ENCODE results near the gene TOPBP1.
"Not testable (repeated sequence)": the region's sequence is repeated elsewhere in the genome, so short reads cannot be mapped to it uniquely, and the experiment has no call there.

Gene TOPBP1

GRCh38 chr3:133674290-133674919, 12.7 kb upstream of the TOPBP1 start:
- DNase-seq = no peak

- DNase-seq = no peak
Observed at GRCh38 chr3:133673746-133674145, 12.0 kb upstream of the TOPBP1 start.

- no peak for DNase-seq
Observed at GRCh38 chr3:133672461-133672860, 10.7 kb upstream of the TOPBP1 start.

GRCh38 chr3:133670525-133670995, 8.8 kb upstream of the TOPBP1 start:
- no peak for DNase-seq

GRCh38 chr3:133669949-133670524, 8.3 kb upstream of the TOPBP1 start:
- no peak for DNase-seq

GRCh38 chr3:133667118-133667517, 5.4 kb upstream of the TOPBP1 start:
- DNase-seq = no peak

GRCh38 chr3:133665188-133665587, 3.4 kb upstream of the TOPBP1 start:
- not testable (repeated sequence) for DNase-seq

- DNase-seq = peak in 2 of 5 donors; percentile 3 to 67
Observed at GRCh38 chr3:133663569-133664313, 2.0 kb upstream of the TOPBP1 start.

- peak in 2 of 5 donors; percentile 5 to 51 for DNase-seq
Observed at GRCh38 chr3:133662278-133662651, 524 bp upstream of the TOPBP1 start.

GRCh38 chr3:133659806-133660205, 1.9 kb downstream of the TOPBP1 start:
- DNase-seq = no peak

GRCh38 chr3:133655731-133656515, 5.8 kb downstream of the TOPBP1 start:
- DNase-seq = no peak

- DNase-seq = no peak
Observed at GRCh38 chr3:133649486-133650068, 12.2 kb downstream of the TOPBP1 start.

GRCh38 chr3:133644768-133645167, 17.0 kb downstream of the TOPBP1 start:
- DNase-seq = no peak

GRCh38 chr3:133643611-133644010, 18.1 kb downstream of the TOPBP1 start:
- no peak for DNase-seq

- no peak for DNase-seq
Observed at GRCh38 chr3:133641254-133641653, 20.5 kb downstream of the TOPBP1 start.

GRCh38 chr3:133633439-133633838, 28.3 kb downstream of the TOPBP1 start:
- DNase-seq = no peak

GRCh38 chr3:133629146-133629545, 32.6 kb downstream of the TOPBP1 start:
- DNase-seq = no peak

GRCh38 chr3:133627789-133628188, 34.0 kb downstream of the TOPBP1 start:
- no peak for DNase-seq

GRCh38 chr3:133620066-133620784, 41.5 kb downstream of the TOPBP1 start:
- peak in 1 of 5 donors; percentile 12 for DNase-seq

- DNase-seq = no peak
Observed at GRCh38 chr3:133611534-133611933, 50.2 kb downstream of the TOPBP1 start.

- no peak for DNase-seq
Observed at GRCh38 chr3:133610031-133610430, 51.7 kb downstream of the TOPBP1 start.

GRCh38 chr3:133608388-133608787, 53.4 kb downstream of the TOPBP1 start:
- no peak for DNase-seq
